Measurements from ENCODE around the gene SPCS3. TPM values are rescaled to one million over a fixed set of nuclear protein-coding genes. Genes with fewer than 3 reads are reported as not detected.
"Not testable (repeated sequence)": the region's sequence is repeated elsewhere in the genome, so short reads cannot be mapped to it uniquely, and the experiment has no call there.

The SPCS3 gene
- total RNA-seq, 1 donor from 2014 or later: 225 TPM

- H3K4me3 Mint-ChIP-seq (ENCODE audit: unreplicated experiment): no peak overlapping the region
Observed at GRCh38 chr4:176342384-176342783, 22.6 kb downstream of the SPCS3 start.

GRCh38 chr4:176343286-176343685 lies 23.5 kb downstream of the SPCS3 start:
- Histone ChIP-seq H3K9me3 (ENCODE audit: insufficient read depth, low read depth, low read length) (peaks cover 19% of the 10 kb centered on the region), H3K27ac (ENCODE audit: low read depth, low read length) (no peak overlapping the region), H3K79me2 (ENCODE audit: insufficient read depth, low read length) (peaks cover 13% of the 10 kb centered on the region), H2AFZ (ENCODE audit: low read depth, low read length) (no peak overlapping the region), H3K4me2 (ENCODE audit: low read length) (no peak overlapping the region), H3K4me3 (ENCODE audit: insufficient read depth, low read depth, low read length) (no peak overlapping the region), H3K36me3 (ENCODE audit: insufficient read depth, low read length) (no peaks in the 10 kb centered on the region), H4K20me1 (ENCODE audit: insufficient read depth, low read length) (peaks cover 4% of the 10 kb centered on the region), H3K9ac (ENCODE audit: low read length) (no peak overlapping the region), H3K4me1 (ENCODE audit: insufficient read depth, low read length) (peaks cover 10% of the 10 kb centered on the region), H3K27me3 (ENCODE audit: insufficient read depth, low read length) (no peaks in the 10 kb centered on the region)
- Mint-ChIP-seq H3K36me3 (ENCODE audit: low read depth, unreplicated experiment) (peaks cover 16% of the 10 kb centered on the region), H3K27ac (ENCODE audit: unreplicated experiment) (no peak overlapping the region), H3K9me3 (ENCODE audit: unreplicated experiment) (peaks cover 16% of the 10 kb centered on the region), H3K4me3 (ENCODE audit: unreplicated experiment) (no peak overlapping the region), H3K4me1 (ENCODE audit: low read depth, unreplicated experiment) (peaks cover 28% of the 10 kb centered on the region), H3K27me3 (ENCODE audit: low read depth, unreplicated experiment) (no peaks in the 10 kb centered on the region)
- FAIRE-seq (no peak), DNase-seq (ENCODE audit: low read depth) (no peak)
- no peak for TF ChIP-seq CTCF (IDR thresholded peaks at IDR 0.05; ENCODE audit: insufficient read depth, low read depth, low read length)

More at GRCh38 chr4:176342384-176342783, 22.6 kb downstream of the SPCS3 start:
- Histone ChIP-seq H3K4me2 (ENCODE audit: low read length) (no peak overlapping the region), H3K9me3 (ENCODE audit: insufficient read depth, low read depth, low read length) (peaks cover 19% of the 10 kb centered on the region), H3K4me3 (ENCODE audit: insufficient read depth, low read depth, low read length) (no peak overlapping the region), H3K27me3 (ENCODE audit: insufficient read depth, low read length) (no peaks in the 10 kb centered on the region), H3K79me2 (ENCODE audit: insufficient read depth, low read length) (peaks cover 18% of the 10 kb centered on the region), H3K27ac (ENCODE audit: low read depth, low read length) (no peak overlapping the region), H2AFZ (ENCODE audit: low read depth, low read length) (no peak overlapping the region), H3K4me1 (ENCODE audit: insufficient read depth, low read length) (peaks cover 10% of the 10 kb centered on the region), H3K36me3 (ENCODE audit: insufficient read depth, low read length) (peaks cover under 1% of the 10 kb centered on the region), H3K9ac (ENCODE audit: low read length) (no peak overlapping the region), H4K20me1 (ENCODE audit: insufficient read depth, low read length) (peaks cover 4% of the 10 kb centered on the region)
- no peaks in the 10 kb centered on the region for H3K27me3 Mint-ChIP-seq (ENCODE audit: low read depth, unreplicated experiment)
- FAIRE-seq (no peak), DNase-seq (ENCODE audit: low read depth) (no peak)
- no peak overlapping the region for H3K27ac Mint-ChIP-seq (ENCODE audit: unreplicated experiment)
- peaks cover 16% of the 10 kb centered on the region for H3K9me3 Mint-ChIP-seq (ENCODE audit: unreplicated experiment)
- H3K36me3 Mint-ChIP-seq (ENCODE audit: low read depth, unreplicated experiment): peaks cover 16% of the 10 kb centered on the region
- TF ChIP-seq EZH2 (IDR thresholded peaks at IDR 0.05; ENCODE audit: insufficient read depth, low read length): no peak
- no peak for TF ChIP-seq CTCF (IDR thresholded peaks at IDR 0.05; ENCODE audit: insufficient read depth, low read depth, low read length)
- H3K4me1 Mint-ChIP-seq (ENCODE audit: low read depth, unreplicated experiment): peaks cover 28% of the 10 kb centered on the region

- peaks cover 13% of the 10 kb centered on the region for H3K79me2 ChIP-seq (ENCODE audit: insufficient read depth, low read length)
- not testable (repeated sequence) for H3K27me3 Mint-ChIP-seq (ENCODE audit: low read depth, unreplicated experiment); H2AFZ ChIP-seq (ENCODE audit: low read depth, low read length); H4K20me1 ChIP-seq (ENCODE audit: insufficient read depth, low read length); H3K27ac Mint-ChIP-seq (ENCODE audit: unreplicated experiment); H3K27me3 ChIP-seq (ENCODE audit: insufficient read depth, low read length); H3K9ac ChIP-seq (ENCODE audit: low read length); H3K4me1 ChIP-seq (ENCODE audit: insufficient read depth, low read length); H3K36me3 ChIP-seq (ENCODE audit: insufficient read depth, low read length); H3K4me3 Mint-ChIP-seq (ENCODE audit: unreplicated experiment); H3K4me3 ChIP-seq (ENCODE audit: insufficient read depth, low read depth, low read length); DNase-seq (ENCODE audit: low read depth)
- peaks cover 21% of the 10 kb centered on the region for H3K4me1 Mint-ChIP-seq (ENCODE audit: low read depth, unreplicated experiment)
- H3K36me3 Mint-ChIP-seq (ENCODE audit: low read depth, unreplicated experiment): peaks cover 26% of the 10 kb centered on the region
- H3K9me3 ChIP-seq (ENCODE audit: insufficient read depth, low read depth, low read length): peaks cover 19% of the 10 kb centered on the region
- FAIRE-seq: peak; percentile 13
- H3K27ac ChIP-seq (ENCODE audit: low read depth, low read length): peak overlapping the region; percentile 6
- H3K4me2 ChIP-seq (ENCODE audit: low read length): peak overlapping the region; percentile 52
- peaks cover 20% of the 10 kb centered on the region for H3K9me3 Mint-ChIP-seq (ENCODE audit: unreplicated experiment)
Observed at GRCh38 chr4:176345346-176345745, 25.6 kb downstream of the SPCS3 start.

GRCh38 chr4:176346836-176347235 lies 27.1 kb downstream of the SPCS3 start:
- H3K4me3 ChIP-seq (ENCODE audit: insufficient read depth, low read depth, low read length); H3K36me3 ChIP-seq (ENCODE audit: insufficient read depth, low read length); FAIRE-seq; DNase-seq (ENCODE audit: low read depth); H3K27ac Mint-ChIP-seq (ENCODE audit: unreplicated experiment); H3K27me3 ChIP-seq (ENCODE audit: insufficient read depth, low read length); H3K27ac ChIP-seq (ENCODE audit: low read depth, low read length); H4K20me1 ChIP-seq (ENCODE audit: insufficient read depth, low read length); H3K79me2 ChIP-seq (ENCODE audit: insufficient read depth, low read length); H3K27me3 Mint-ChIP-seq (ENCODE audit: low read depth, unreplicated experiment); H3K4me3 Mint-ChIP-seq (ENCODE audit: unreplicated experiment); H3K4me1 ChIP-seq (ENCODE audit: insufficient read depth, low read length); H2AFZ ChIP-seq (ENCODE audit: low read depth, low read length); H3K4me2 ChIP-seq (ENCODE audit: low read length); H3K9ac ChIP-seq (ENCODE audit: low read length): not testable (repeated sequence)
- H3K9me3 ChIP-seq (ENCODE audit: insufficient read depth, low read depth, low read length): peaks cover 19% of the 10 kb centered on the region
- peaks cover 12% of the 10 kb centered on the region for H3K4me1 Mint-ChIP-seq (ENCODE audit: low read depth, unreplicated experiment)
- H3K36me3 Mint-ChIP-seq (ENCODE audit: low read depth, unreplicated experiment): peaks cover 26% of the 10 kb centered on the region
- peaks cover 23% of the 10 kb centered on the region for H3K9me3 Mint-ChIP-seq (ENCODE audit: unreplicated experiment)
